Measurements from ENCODE around the gene RGS7. TPM values are rescaled to one million over a fixed set of nuclear protein-coding genes. Genes with fewer than 3 reads are reported as not detected.

RGS7 gene
- polyA plus RNA-seq (2014; cell fraction: cytosol; rRNA removed): 13.0 and 16.9 TPM in 2 replicates
- polyA plus RNA-seq (2014; cell fraction: nucleus; rRNA removed): 10.6 and 14.5 TPM in 2 replicates

DNA sequence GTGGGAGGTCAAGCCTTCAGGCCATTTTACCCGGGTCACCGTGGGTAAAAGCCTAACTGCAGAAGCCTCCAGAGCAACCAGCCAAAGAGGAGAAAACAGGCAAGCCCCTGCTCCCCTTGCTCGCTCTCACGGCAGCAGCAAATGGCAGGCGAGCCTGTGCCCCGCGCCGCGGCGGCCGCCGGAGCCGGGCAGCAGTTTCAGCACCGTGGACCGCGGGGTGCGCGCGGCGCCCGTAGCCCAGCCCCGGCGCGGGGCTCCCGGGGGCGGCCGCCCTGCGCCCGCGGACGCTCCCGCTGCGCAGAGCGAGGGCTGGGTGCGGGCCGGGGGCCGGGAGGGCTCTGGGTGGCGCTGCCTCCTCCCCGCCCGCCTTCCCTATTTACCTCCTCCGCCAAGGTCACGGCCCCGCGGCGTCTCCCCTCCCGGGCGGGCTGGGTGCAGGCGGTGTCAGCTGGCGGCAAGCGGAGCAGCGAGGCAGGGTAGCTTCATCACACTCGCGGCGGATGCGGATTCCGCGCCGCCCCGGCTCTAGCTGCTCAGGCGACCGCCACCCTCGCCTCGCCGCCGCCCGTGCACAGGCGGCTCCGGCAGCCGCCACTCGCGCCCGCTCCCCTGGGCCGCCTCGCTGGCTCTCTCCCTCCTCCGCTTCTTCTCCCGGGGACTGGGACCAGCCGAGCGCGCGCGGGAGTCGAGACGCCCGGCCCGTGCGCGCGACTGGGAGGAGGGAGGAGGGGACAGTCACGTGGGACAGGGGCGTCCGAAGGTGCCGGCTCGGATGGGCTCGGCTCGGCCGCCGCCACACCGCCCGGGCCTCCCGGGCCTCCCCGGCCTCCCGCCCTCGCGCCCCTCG is at the start of gene RGS7:
Gene RGS7 (minus strand): TSS at position 687 of the 847 bp plus-strand sequence.
- DNase-seq (ENCODE audit: low spot score): peak; percentile 84

DNA sequence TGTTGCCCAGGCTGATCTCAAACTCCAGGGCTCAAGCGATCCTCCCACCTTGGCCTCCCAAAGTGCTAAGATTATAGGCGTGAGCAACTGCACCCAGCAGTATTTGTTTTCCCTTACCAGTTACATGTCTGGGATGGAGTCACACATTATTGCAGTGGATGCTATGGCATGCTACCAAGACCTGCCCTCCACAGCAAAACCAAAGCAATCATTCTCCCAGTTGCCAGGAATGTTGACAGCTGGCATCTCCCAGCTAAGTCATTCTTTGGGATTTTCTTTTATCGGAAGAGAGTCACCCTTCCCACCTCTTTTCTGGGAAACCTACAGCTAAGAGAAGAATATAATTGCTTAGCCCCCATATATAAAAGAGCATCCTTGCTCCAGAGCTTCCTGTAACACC is 49.4 kb upstream of the RGS7 start:
- no peak for DNase-seq (ENCODE audit: low spot score)

DNA sequence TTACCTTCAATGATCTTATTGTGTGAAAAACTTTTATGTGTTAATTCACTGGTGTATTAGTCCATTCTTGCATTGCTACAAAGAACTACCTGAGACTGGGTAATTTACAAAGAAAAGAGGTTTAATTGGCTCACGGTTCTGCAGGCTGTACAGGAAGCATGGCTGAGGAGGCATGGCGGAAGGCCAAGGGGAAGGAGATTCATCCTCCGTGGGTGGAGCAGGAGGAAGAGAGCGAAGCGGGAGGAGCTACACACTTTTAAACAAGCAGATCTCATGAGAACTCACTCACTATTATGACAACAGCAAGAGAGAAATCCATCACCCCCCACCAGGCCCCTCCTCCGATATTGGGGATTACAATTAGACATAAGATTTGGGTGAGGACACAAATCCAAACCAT is 44.2 kb upstream of the RGS7 start:
- no peak for DNase-seq (ENCODE audit: low spot score)

GRCh38 chr1:241396747-241397681 is 40.0 kb upstream of the RGS7 start:
- DNase-seq (ENCODE audit: low spot score): no peak

GRCh38 chr1:241391926-241392710 is 35.1 kb upstream of the RGS7 start:
- DNase-seq (ENCODE audit: low spot score): no peak

- no peak for DNase-seq (ENCODE audit: low spot score)
Observed at GRCh38 chr1:241390526-241390925, 33.5 kb upstream of the RGS7 start.

GRCh38 chr1:241389400-241389799 is 32.4 kb upstream of the RGS7 start:
- DNase-seq (ENCODE audit: low spot score): no peak

- no peak for DNase-seq (ENCODE audit: low spot score)
Observed at GRCh38 chr1:241387216-241387615, 30.2 kb upstream of the RGS7 start.

- DNase-seq (ENCODE audit: low spot score): no peak
Observed at GRCh38 chr1:241376701-241377100, 19.7 kb upstream of the RGS7 start.

GRCh38 chr1:241375886-241376285 is 18.9 kb upstream of the RGS7 start:
- DNase-seq (ENCODE audit: low spot score): no peak

DNA sequence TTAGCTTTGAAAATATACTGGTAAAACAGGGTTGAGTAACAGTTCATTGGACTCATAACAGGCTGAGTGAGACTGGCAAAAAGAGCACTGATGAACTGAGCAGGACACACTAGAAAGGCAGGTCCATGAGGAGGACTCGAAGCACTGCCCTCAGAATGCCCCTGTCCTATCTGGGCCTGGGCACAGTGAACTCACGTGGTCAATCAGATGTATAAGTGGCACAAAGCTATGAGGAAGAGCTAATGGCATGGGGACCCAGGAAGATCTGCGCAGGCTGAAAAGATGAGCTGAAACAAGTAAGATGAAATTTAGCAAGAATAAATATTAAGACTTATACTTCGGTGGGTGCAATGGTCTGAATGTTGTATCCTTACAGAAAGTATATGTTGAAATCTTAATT is 9.2 kb upstream of the RGS7 start:
- DNase-seq (ENCODE audit: low spot score): no peak

GRCh38 chr1:241362350-241362749 is 5.3 kb upstream of the RGS7 start:
- no peak for DNase-seq (ENCODE audit: low spot score)

DNA sequence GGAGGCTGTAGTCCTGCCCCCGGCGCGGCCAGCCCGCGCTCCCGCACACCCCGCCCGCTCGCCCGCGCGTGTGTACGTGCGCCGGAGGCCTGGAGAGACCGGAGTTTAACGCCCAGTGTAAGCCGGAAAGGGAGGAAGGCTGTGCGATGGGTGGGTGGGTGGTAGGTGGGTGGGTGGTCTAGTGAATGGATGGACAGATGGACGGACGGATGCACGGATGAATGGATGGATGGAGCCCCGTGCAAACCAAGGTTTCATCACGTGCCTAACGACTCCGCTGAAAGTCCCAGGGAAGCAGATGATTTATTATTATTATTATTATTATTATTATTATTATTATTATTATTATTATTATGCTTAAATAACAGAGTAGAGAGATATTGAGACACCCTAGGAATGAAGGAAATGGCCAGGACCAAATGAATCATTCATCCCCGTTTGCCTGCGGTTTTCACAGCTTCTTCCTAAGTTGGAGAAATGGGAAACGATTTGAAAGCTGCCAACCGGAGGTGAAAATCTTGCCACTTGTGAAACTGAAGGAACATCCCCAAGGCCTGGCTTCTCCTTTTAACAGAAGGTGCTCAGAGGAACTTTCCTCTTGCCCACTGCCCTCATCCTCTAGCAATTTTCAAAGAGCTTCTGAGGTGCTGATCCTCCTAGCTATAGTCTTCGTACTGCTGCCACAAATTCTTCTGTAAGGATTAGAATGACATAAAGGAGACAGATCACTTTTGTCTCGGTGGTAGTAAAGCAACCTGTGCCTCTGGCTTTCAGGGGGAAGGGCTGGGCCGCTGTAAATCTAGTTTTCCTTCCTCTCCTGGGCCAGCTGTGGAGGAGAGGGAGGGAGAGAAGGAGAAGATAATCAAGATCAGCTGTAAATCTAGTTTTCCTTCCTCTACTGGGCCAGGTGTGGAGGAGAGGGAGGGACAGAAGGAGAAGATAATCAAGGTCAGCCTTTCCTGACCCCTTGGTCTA is 648 bp upstream of the RGS7 start:
- DNase-seq (ENCODE audit: low spot score): peak; percentile 45

DNA sequence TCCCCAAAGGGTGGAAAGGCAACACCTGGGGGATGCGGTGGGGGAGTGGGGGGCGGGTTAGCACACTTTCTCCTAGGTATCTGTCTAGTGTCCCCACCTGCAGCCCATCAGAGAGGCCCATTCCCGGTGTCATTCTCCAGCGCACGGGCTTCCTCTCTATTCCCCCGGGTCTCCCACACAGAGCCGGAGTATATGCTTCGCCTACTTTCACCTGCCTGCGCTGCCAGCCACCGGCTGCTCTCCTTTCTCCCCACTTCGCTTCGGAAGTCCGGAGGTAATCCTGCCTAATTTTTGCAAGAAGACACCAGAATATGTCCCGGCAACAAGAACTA is 852 bp downstream of the RGS7 start:
- peak; percentile 30 for DNase-seq (ENCODE audit: low spot score)

GRCh38 chr1:241355311-241356010 is 1.5 kb downstream of the RGS7 start:
- no peak for DNase-seq (ENCODE audit: low spot score)

DNA sequence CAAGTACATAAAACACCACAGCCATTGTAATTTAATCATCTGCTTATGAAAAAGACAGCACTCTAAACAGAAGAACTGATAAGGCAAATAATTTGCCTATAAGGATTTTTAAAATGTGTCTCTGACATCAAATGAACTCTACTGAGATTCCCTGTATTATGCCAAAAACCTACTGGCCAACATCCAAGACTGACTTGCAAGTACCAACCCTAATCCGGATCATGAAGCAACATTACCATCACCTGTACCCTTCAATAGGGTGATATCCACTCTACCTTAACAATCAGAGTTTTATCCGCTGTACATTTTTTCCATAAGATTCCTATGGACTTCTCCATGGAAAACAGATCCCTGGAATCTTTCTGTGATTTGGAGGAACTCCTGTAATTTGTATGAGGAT is 4.6 kb downstream of the RGS7 start:
- no peak for DNase-seq (ENCODE audit: low spot score)

- DNase-seq (ENCODE audit: low spot score): no peak
Observed at GRCh38 chr1:241351841-241352240, 5.2 kb downstream of the RGS7 start.

GRCh38 chr1:241343956-241344355 is 13.0 kb downstream of the RGS7 start:
- DNase-seq (ENCODE audit: low spot score): no peak

- DNase-seq (ENCODE audit: low spot score): no peak
Observed at GRCh38 chr1:241336335-241336734, 20.7 kb downstream of the RGS7 start.

DNA sequence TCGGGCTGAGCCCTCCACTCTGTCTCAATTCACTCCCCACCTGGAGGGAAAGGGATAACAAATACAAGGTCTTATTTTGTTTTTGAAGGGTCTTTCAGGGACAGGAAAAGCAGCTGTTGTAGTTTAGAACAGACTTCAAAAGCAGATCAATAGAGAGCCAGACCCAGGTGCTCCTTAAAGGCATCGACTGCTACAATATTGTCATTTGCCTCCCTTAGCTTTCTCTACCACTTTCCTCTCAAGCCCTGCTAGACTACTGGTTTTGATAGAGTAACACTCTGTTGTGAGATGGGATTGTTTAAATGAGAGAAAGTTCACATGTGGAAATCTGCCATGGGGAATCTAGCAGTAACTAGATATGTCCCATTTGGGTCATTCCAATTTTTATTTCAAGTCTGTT is 24.0 kb downstream of the RGS7 start:
- DNase-seq (ENCODE audit: low spot score): no peak

Data from SK-N-DZ (cell line).